SK-N-SH treated with all-trans-retinoic acid at 6 μM for 48 hours (cell line): Measurements from ENCODE around the gene ITIH5.

Experiments used
- ARNTL ChIP-seq: fragments of 450-650 bp; formaldehyde crosslinking; IDR thresholded peaks from 2 replicates; pipeline ENCODE4 v1.5.0; 2020; ENCODE audit warnings: low read depth, mild to moderate bottlenecking, moderate library complexity, borderline replicate concordance
- BACH2 ChIP-seq: fragments of 250-450 bp; sonication (Bioruptor Pico); IDR thresholded peaks from 2 replicates; pipeline ENCODE4 v1.9.0; 2021; ENCODE audit warnings: mild to moderate bottlenecking, borderline replicate concordance
- CREB5 ChIP-seq: fragments of 250-450 bp; sonication (Bioruptor Pico); IDR thresholded peaks from 2 replicates; pipeline ENCODE4 v1.5.1; 2020; ENCODE audit warnings: low read depth, mild to moderate bottlenecking, moderate library complexity
- ISL1 ChIP-seq: fragments of 250-450 bp; sonication (Bioruptor Pico); IDR thresholded peaks from 2 replicates; pipeline ENCODE4 v2.1.2; 2022; ENCODE audit warnings: mild to moderate bottlenecking, moderate library complexity
- OSR1 ChIP-seq: fragments of 250-450 bp; sonication (Bioruptor Pico); IDR thresholded peaks from 2 replicates; pipeline ENCODE4 v1.8.0; 2022; ENCODE audit warnings: moderate library complexity, mild to moderate bottlenecking, inconsistent platforms
- PATZ1 ChIP-seq: fragments of 250-450 bp; sonication (Bioruptor Pico); IDR thresholded peaks from 2 replicates; pipeline ENCODE4 v1.8.0; 2020; ENCODE audit warnings: mild to moderate bottlenecking, moderate library complexity, borderline replicate concordance
- RARB ChIP-seq: fragments of 250-450 bp; sonication (Bioruptor Pico); IDR thresholded peaks from 2 replicates; pipeline ENCODE4 v1.8.0; 2021; ENCODE audit warnings: mild to moderate bottlenecking, moderate library complexity
- SNAI2 ChIP-seq: fragments of 250-450 bp; sonication (Bioruptor Pico); IDR thresholded peaks from 2 replicates; pipeline ENCODE4 v1.5.0; 2020; ENCODE audit warnings: mild to moderate bottlenecking, moderate library complexity
- TCF4 ChIP-seq: fragments of 250-450 bp; sonication (Bioruptor Pico); IDR thresholded peaks from 2 replicates; pipeline ENCODE4 v1.8.0; 2021; ENCODE audit warnings: mild to moderate bottlenecking, moderate library complexity, borderline replicate concordance
- TOX ChIP-seq: fragments of 250-450 bp; sonication (Bioruptor Pico); IDR thresholded peaks from 2 replicates; pipeline ENCODE4 v1.8.0; 2021; ENCODE audit warnings: mild to moderate bottlenecking, moderate library complexity, borderline replicate concordance
- TSHZ2 ChIP-seq: fragments of 250-450 bp; sonication (Bioruptor Pico); IDR thresholded peaks from 2 replicates; pipeline ENCODE4 v1.5.0; 2020; ENCODE audit warnings: mild to moderate bottlenecking, moderate library complexity
- ZFP3 ChIP-seq: fragments of 250-450 bp; sonication (Bioruptor Pico); IDR thresholded peaks from 2 replicates; pipeline ENCODE4 v1.5.0; 2020; ENCODE audit warnings: mild to moderate bottlenecking, moderate library complexity
- ZFP30 ChIP-seq: fragments of 450-650 bp; formaldehyde crosslinking; IDR thresholded peaks from 2 replicates; pipeline ENCODE4 v1.5.0; 2022; ENCODE audit warnings: mild to moderate bottlenecking, moderate library complexity
- ZNF565 ChIP-seq: fragments of 450-650 bp; formaldehyde crosslinking; conservative IDR thresholded peaks from 2 replicates; pipeline ENCODE4 v1.5.0; 2020; ENCODE audit warnings: low read depth, mild to moderate bottlenecking, moderate library complexity

- TF ChIP-seq ZFP3 (CRISPR knock-in tag) (no peak), PATZ1 (CRISPR knock-in tag) (no peak), OSR1 (CRISPR knock-in tag) (no peak), TOX (CRISPR knock-in tag) (no peak), ARNTL (CRISPR knock-in tag) (no peak), ZNF565 (CRISPR knock-in tag) (no peak), TCF4 (CRISPR knock-in tag) (no peak), ZFP30 (no peak), BACH2 (CRISPR knock-in tag) (no peak), ISL1 (no peak), SNAI2 (no peak), TSHZ2 (CRISPR knock-in tag) (no peak), RARB (CRISPR knock-in tag) (no peak), CREB5 (CRISPR knock-in tag) (no peak)
Measured at GRCh38 chr10:7529638-7530037, 137.1 kb downstream of the ITIH5 start.
